Neural cell (in vitro differentiated cells): ENCODE results near the gene KRTAP5-2.

Experiments
- CTCF ChIP-seq: fragments of 450-650 bp; IDR thresholded peaks from 2 replicates; pipeline ENCODE4 v1.5.1; 2014; ENCODE audit warnings: antibody characterized with exemption, mild to moderate bottlenecking, moderate library complexity; ENCODE audit not compliant: poor library complexity, severe bottlenecking
- EP300 ChIP-seq: fragments of 450-650 bp; conservative IDR thresholded peaks from 2 replicates; pipeline ENCODE4 v1.6.1; 2014; ENCODE audit warnings: antibody characterized with exemption, mild to moderate bottlenecking, moderate library complexity; ENCODE audit not compliant: poor library complexity, severe bottlenecking
- EZH2 ChIP-seq: fragments of 200-600, 300-800 bp; shearing (Covaris generic), sonication (generic); IDR thresholded peaks from 2 replicates; pipeline ENCODE4 v1.6.1; 2014; ENCODE audit warnings: antibody characterized with exemption, low read length, borderline replicate concordance, mild to moderate bottlenecking; ENCODE audit not compliant: insufficient read depth, poor library complexity, severe bottlenecking
- MXI1 ChIP-seq: fragments of 450-650 bp; conservative IDR thresholded peaks from 2 replicates; pipeline ENCODE4 v1.6.1; 2014; ENCODE audit warnings: antibody characterized with exemption, mild to moderate bottlenecking; ENCODE audit not compliant: poor library complexity, severe bottlenecking
- RAD21 ChIP-seq: fragments of 450-650 bp; conservative IDR thresholded peaks from 2 replicates; pipeline ENCODE4 v1.6.1; 2014; ENCODE audit warnings: antibody characterized with exemption, mild to moderate bottlenecking, moderate library complexity
- REST ChIP-seq: IDR thresholded peaks from 2 replicates; pipeline ENCODE4 v1.6.1; 2012; ENCODE audit warnings: borderline replicate concordance

GRCh38 chr11:1638344-1638743 lies 40.2 kb upstream of the KRTAP5-2 start:
- no peak for TF ChIP-seq CTCF
- no peak for TF ChIP-seq RAD21
- TF ChIP-seq MXI1, result no peak
- no peak for TF ChIP-seq REST
- TF ChIP-seq EZH2, result no peak
- TF ChIP-seq EP300, result no peak
